ENCODE data around the gene FAM240A.

FAM240A gene

GRCh38 chr3:46628901-46629369 lies 16.6 kb downstream of the FAM240A start:
- no peak for FAIRE-seq

- no peak for FAIRE-seq
These were observed 17.5 kb downstream of the FAM240A start for GRCh38 chr3:46629551-46630517.

- no peak for FAIRE-seq
These were observed 20.5 kb downstream of the FAM240A start for GRCh38 chr3:46632792-46633191.

GRCh38 chr3:46634856-46635255 lies 22.5 kb downstream of the FAM240A start:
- FAIRE-seq: no peak

GRCh38 chr3:46639221-46639620 lies 26.9 kb downstream of the FAM240A start:
- no peak for FAIRE-seq

- no peak for FAIRE-seq
These were observed 28.6 kb downstream of the FAM240A start for GRCh38 chr3:46640927-46641326.

- FAIRE-seq: no peak
These were observed 30.6 kb downstream of the FAM240A start for GRCh38 chr3:46642971-46643370.

GRCh38 chr3:46643701-46644100 lies 31.4 kb downstream of the FAM240A start:
- no peak for FAIRE-seq

GRCh38 chr3:46646700-46647099 lies 34.4 kb downstream of the FAM240A start:
- FAIRE-seq: no peak

GRCh38 chr3:46648096-46648495 lies 35.8 kb downstream of the FAM240A start:
- no peak for FAIRE-seq

- FAIRE-seq: no peak
These were observed 37.1 kb downstream of the FAM240A start for GRCh38 chr3:46649436-46649835.

- FAIRE-seq: no peak
These were observed 38.8 kb downstream of the FAM240A start for GRCh38 chr3:46651084-46651483.

GRCh38 chr3:46655271-46655670 lies 42.9 kb downstream of the FAM240A start:
- no peak for FAIRE-seq

- no peak for FAIRE-seq
These were observed 44.6 kb downstream of the FAM240A start for GRCh38 chr3:46656778-46657556.

GRCh38 chr3:46659285-46659684 lies 47.0 kb downstream of the FAM240A start:
- FAIRE-seq: no peak

GRCh38 chr3:46660003-46660402 lies 47.7 kb downstream of the FAM240A start:
- FAIRE-seq: no peak

- FAIRE-seq: no peak
These were observed 48.5 kb downstream of the FAM240A start for GRCh38 chr3:46660543-46661523.

GRCh38 chr3:46661776-46662766 lies 49.7 kb downstream of the FAM240A start:
- FAIRE-seq: no peak

- FAIRE-seq: no peak
These were observed 50.6 kb downstream of the FAM240A start for GRCh38 chr3:46662771-46663551.

- FAIRE-seq: no peak
These were observed 51.3 kb downstream of the FAM240A start for GRCh38 chr3:46663591-46664135.

All from G401.6 (cell line).